GM18520 (cell line): Measurements from ENCODE around the gene DSTN.

Experiments used
- ATAC-seq: cut with Tn5 transposase; IDR thresholded peaks from one replicate; pipeline ENCODE4 v1.9.1; 2021; ENCODE audit not compliant: unreplicated experiment

Gene DSTN

GRCh38 chr20:17622851-17623508 is 53.1 kb downstream of the DSTN start:
- ATAC-seq = no peak

GRCh38 chr20:17624070-17624469 is 54.2 kb downstream of the DSTN start:
- no peak for ATAC-seq

- ATAC-seq = no peak
Measured at GRCh38 chr20:17624551-17625245, 54.8 kb downstream of the DSTN start.

GRCh38 chr20:17625246-17626051 is 55.6 kb downstream of the DSTN start:
- ATAC-seq = no peak

DNA sequence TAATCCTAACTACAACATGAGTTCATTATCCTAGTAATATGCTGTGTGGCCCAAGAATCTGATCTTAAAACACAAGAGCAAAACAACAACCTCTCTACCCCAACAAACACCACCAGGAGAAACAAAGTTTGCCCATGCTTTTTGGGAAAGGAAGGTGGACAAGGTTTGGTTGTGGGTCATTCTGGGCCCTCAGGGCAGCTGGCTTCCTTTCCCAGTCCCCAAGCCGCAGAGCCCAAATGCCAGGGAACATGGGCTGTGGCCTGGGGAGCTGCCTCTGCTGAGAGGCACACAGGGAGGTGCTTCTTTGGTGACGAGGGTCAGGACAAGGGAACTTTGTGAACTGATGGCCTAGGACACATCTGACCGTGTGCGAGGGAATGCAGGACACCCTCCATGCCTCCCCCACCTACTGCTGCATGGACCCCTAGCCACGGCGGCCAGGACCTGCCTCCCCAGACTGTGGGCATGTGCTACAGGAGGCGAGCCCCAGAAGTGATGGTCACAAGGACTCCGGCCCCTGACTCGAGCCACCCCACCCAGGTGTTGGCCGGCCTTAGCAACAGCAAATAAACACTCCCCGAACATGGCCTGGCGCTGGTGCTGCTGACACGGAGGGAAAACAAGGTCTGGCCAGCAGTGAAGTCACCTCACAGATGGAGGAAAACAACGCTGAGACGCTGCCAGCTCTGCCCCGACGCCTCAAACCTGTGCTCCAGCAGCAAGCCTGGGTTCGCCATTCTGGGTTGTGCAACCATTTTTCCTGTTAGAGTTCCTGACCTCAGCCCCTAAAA is 56.5 kb downstream of the DSTN start:
- no peak for ATAC-seq

GRCh38 chr20:17627101-17627955 is 57.5 kb downstream of the DSTN start:
- ATAC-seq = no peak

GRCh38 chr20:17628101-17628841 is 58.4 kb downstream of the DSTN start:
- ATAC-seq = no peak

DNA sequence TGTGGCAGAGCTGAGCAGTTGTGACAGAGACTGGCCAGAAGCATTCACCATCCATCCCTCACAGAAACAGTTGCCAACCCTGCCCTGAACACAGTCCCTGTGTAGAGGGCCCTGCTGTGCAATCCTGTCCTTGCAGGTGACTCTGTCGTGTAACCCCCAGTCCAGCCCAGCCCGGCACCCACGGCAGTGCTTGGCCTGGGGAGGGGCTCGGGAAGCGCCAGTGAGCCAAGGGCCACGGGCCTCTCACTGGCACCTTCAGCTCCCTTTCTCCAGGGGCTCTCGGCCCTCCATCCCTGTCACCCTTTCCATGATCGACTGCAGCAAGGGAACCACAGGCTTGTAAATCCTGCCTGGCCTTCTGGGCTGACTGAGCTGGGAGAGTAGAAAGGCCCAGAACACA is 59.1 kb downstream of the DSTN start:
- no peak for ATAC-seq

GRCh38 chr20:17629678-17630089 is 59.8 kb downstream of the DSTN start:
- no peak for ATAC-seq

DNA sequence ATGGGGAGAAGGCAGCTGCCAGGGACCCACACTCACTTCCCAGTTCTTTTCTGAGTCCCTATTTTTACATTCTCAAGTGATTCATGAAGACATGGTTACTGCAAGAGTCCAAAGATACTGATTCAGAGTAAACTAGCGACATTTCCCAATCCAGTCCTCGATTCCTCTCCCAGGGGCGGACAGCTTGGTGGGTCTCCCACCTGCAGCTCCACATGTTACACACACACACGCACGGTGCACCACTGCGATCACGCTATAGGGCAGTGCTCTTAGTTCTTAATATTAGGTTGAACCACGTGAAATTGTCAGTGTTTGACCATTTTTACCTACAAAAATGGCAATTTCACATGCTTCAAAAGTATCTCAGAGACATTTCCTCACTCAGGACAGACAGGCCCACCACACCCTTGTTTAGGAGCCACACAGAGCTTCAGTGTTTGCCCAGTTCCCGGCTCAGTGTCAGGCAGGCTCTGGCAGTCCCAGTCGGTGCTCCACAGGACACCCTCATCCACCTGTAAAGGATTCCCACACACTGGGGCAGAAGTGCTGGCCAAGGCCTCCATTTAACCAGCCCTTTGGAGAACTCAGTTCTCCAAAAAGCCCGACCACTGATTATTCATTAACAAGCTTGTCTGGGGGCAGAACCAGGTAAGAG is 60.4 kb downstream of the DSTN start:
- ATAC-seq = no peak

DNA sequence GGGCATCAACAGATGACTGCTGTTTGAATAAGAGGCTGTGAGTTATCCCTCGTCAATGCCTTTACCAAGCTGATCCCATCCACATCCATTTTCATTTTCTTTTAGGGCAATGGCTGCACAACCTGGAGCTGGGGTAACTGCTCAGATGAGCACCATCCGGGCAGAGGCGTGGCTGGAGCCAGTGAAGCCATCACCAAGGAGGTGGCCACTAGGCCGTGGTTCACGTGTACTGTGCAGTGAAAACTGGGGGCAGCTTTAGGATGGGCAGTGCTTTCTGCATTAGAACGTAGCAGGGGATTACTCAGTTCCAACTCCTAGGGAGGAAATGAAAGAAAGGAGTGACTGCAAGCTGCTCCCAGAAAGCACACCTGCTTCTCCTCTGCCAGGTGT is 60.9 kb downstream of the DSTN start:
- no peak for ATAC-seq

DNA sequence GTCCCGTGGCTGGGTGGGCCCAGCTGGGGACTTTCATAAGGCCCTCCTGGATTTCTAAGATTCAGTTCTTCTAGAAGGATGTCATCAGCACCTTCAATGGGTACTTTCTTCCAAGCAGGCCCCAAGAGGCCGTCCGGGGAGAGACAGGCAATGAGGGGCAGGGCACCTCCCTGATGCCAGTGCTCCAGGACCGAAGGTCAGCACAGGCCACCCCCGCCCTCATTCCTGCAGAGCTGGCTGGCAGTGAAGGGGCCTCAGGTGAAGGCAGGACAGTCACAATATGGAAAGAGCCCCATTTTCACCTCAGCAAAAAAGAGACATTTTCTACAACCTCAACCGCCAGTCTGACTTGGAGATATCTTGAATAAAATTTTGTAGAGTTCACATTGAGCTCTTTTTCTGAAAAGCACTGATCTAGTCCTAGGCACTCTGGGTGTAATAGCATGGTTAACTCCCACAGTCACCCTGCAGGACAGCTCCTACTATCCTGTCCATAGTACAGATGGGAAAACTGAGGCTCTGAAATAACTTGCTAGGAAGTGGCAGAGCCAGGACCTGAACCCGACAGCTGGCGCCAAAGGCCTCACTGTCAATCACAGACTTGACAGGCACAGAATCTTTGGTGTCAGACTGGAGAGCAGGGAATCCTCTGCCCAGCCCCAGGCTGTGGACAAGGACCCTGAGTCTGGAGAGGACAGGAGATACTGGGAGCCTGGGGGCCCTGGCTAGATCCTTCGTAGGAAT is 61.9 kb downstream of the DSTN start:
- ATAC-seq = no peak

- no peak for ATAC-seq
Measured at GRCh38 chr20:17633221-17633849, 63.5 kb downstream of the DSTN start.

- ATAC-seq = no peak
Measured at GRCh38 chr20:17633850-17634500, 64.1 kb downstream of the DSTN start.

- ATAC-seq = no peak
Measured at GRCh38 chr20:17634661-17635331, 64.9 kb downstream of the DSTN start.

GRCh38 chr20:17635332-17636244 is 65.7 kb downstream of the DSTN start:
- ATAC-seq = no peak
